Heart left ventricle (tissue), 16 donors: ENCODE data around the gene ZNF17. TPM values are rescaled to one million over a fixed set of nuclear protein-coding genes. Genes with fewer than 3 reads are reported as not detected.
A peak's percentile ranks its signal among the peaks of the same experiment; 100 is the strongest.
"Not testable (repeated sequence)": the region's sequence is repeated elsewhere in the genome, so short reads cannot be mapped to it uniquely, and the experiment has no call there.

Experiments
- ATAC-seq, 4 donors: fragments of 200-7000 bp; cut with Tn5 transposase; one replicate each; pipeline ENCODE4 v1.9.1; 2020 to 2022; ENCODE audit warnings: moderate library complexity in 4 of 4, mild to moderate bottlenecking in 3 of 4, moderate number of reproducible peaks in 1 of 4
- DNase-seq, 5 donors: peaks; one replicate each; pipeline ENCODE4 v3.0.0-alpha.2; 2020
- H3K27ac ChIP-seq, 12 donors: fragments of 200-600 bp; sonication (generic) in 4 of 12; one replicate each; pipeline versions ENCODE4 v1.5.0 to v1.8.0; 2016 to 2022; ENCODE audit warnings: mild to moderate bottlenecking in 2 of 12
- H3K27me3 ChIP-seq, 9 donors: fragments of 200-600 bp; sonication (generic) in 2 of 9; one replicate each; pipeline versions ENCODE4 v1.5.1 to v1.8.0; 2016 to 2022; ENCODE audit warnings: mild to moderate bottlenecking in 3 of 9
- H3K36me3 ChIP-seq, 9 donors: fragments of 200-600 bp; sonication (generic) in 2 of 9; one replicate each; pipeline versions ENCODE4 v1.5.0 to v1.8.0; 2018 to 2022; ENCODE audit warnings: mild to moderate bottlenecking in 2 of 9
- H3K4me1 ChIP-seq, 12 donors: fragments of 200-600 bp; sonication (generic) in 4 of 12; one replicate each; pipeline versions ENCODE4 v1.5.0 to v1.8.0; 2016 to 2022; ENCODE audit warnings: mild to moderate bottlenecking in 3 of 12
- H3K4me3 ChIP-seq, 12 donors: fragments of 200-600 bp; sonication (generic) in 4 of 12; one replicate each; pipeline versions ENCODE4 v1.5.0 to v1.8.0; 2017 to 2022; ENCODE audit warnings: mild to moderate bottlenecking in 9 of 12, moderate library complexity in 4 of 12
- H3K9me3 ChIP-seq, 12 donors: fragments of 200-600 bp; sonication (generic) in 4 of 12; one replicate each; pipeline versions ENCODE4 v1.5.0 to v1.8.0; 2016 to 2022; ENCODE audit warnings: mild to moderate bottlenecking in 1 of 12
- POLR2A ChIP-seq, 2 donors: fragments of 450-650 bp; IDR thresholded peaks; one replicate each; pipeline ENCODE4 v1.6.1; 2017; ENCODE audit warnings: antibody characterized with exemption in 2 of 2, mild to moderate bottlenecking in 2 of 2, moderate library complexity in 2 of 2
- WGBS, 4 donors: extraction: QIAGEN DNeasy Blood & Tissue Kit in 2 of 4; methylation state at CpG; one replicate each; pipeline versions ENCODE4 v1.1.5 to v1.1.7; 2013 to 2018; 5-methylcytosine and 5-hydroxymethylcytosine counted together
- intact Hi-C, 10 donors: fragments of 100-400 bp; cut with DNase I; formaldehyde crosslinking; loops; one replicate each; pipeline versions ENCODE4 v1.11.1 to v1.14.2; 2022
- polyA plus RNA-seq, 2 donors: library from polyadenylated mRNA; stranded (reverse); fragments of 200-250 nt; gene quantifications; one replicate each; pipeline ENCODE4 v1.2.3, GENCODE V29; 2013
- total RNA-seq, 9 donors: library from RNA; depleted of rRNA in 2 of 9; stranded (reverse); fragments of >200 nt in 2 of 9; fragmentation: NEBNext Ultra II Directional in 3 of 9; extraction: Animal tissue kit (Norgen Biotek cat#: 25700) in 3 of 9; gene quantifications; one replicate each; pipeline versions ENCODE4 v1.1.0 to v1.2.4, GENCODE V29; 2016 to 2023
- TF ChIP-seq, protein P1 (sequence below), 12 donors: fragments of 200-600 bp; sonication (generic) in 4 of 12; IDR thresholded peaks; one replicate each; pipeline versions ENCODE4 v1.5.0 to v1.8.0; 2018 to 2022; ENCODE audit warnings: antibody characterized with exemption in 12 of 12, mild to moderate bottlenecking in 5 of 12
- donor health status: ischemic (EF 13 %, LVEDD 7.1; RV severe dilation, severe dysfunction).
- donor health status: healthy with polysubstance abuse.
- donor health status: DM: no; HTN: yes; CAD: no.
- donor health status: DM: no; HTN: no; CAD: no.
- donor health status: ischemic (EF 25% LVEDD 6.9; RV normal size, moderate dysfunction).
- donor health status: ischemic (EF 25% LVEDD 5.7; RV mildly dilated, moderate dysfunction).
- donor health status: healthy.
- donor health status: DM: yes; HTN: yes; CAD: no.
- donor health status: ischemic (EF 35%, LVEDD 5.7; RV mildly dilated, moderate dysfunction).
- donor health status: nonischemic (EF 11% LVEDD 7.7; RV severe dilation, severe dysfunction).
- donor health status: DM: yes; HTN: yes; CAD: no.
- donor health status: PGD.
- donor health status: ischemic (EF 29% LVEDD 5.4; RV normal size, mild dysfunction).
- donor health status: nonischemic (EF 23%, LVEDD 6.1; RV moderate dilation, normal function).

ZNF17 gene
- total and polyA plus RNA-seq, 11 donors = 3.2 to 13.5 (median 8.8) TPM

DNA sequence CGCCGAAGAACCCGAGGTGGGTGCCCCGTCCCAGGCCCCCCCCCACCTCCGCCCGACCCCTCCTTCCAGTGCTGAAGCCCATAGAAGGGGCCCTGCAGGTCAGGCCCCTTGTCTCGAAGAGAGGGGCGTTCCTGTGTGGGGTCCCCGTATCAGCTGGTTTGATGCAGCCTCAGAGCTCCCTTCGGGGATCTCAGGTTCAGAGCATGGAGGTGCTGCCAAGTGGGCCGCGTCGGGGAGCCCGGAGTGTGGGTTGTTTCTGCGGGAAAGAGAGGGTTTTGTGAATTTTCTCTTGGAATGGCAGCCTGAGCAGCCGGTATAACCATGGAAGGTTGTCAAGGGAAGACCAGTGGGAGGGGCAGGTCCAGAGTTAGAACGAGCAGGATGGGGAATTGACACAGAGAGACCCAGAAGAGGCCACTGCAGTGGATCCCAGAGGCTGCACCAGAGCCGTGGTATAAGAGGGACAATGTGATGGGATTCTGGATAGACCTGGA is 47.2 kb upstream of the ZNF17 start:
- no peak for TF ChIP-seq POLR2A (IDR thresholded peaks at IDR 0.05)
- TF ChIP-seq, protein P1, sequence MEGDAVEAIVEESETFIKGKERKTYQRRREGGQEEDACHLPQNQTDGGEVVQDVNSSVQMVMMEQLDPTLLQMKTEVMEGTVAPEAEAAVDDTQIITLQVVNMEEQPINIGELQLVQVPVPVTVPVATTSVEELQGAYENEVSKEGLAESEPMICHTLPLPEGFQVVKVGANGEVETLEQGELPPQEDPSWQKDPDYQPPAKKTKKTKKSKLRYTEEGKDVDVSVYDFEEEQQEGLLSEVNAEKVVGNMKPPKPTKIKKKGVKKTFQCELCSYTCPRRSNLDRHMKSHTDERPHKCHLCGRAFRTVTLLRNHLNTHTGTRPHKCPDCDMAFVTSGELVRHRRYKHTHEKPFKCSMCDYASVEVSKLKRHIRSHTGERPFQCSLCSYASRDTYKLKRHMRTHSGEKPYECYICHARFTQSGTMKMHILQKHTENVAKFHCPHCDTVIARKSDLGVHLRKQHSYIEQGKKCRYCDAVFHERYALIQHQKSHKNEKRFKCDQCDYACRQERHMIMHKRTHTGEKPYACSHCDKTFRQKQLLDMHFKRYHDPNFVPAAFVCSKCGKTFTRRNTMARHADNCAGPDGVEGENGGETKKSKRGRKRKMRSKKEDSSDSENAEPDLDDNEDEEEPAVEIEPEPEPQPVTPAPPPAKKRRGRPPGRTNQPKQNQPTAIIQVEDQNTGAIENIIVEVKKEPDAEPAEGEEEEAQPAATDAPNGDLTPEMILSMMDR (IDR thresholded peaks at IDR 0.05) = no peak

DNA sequence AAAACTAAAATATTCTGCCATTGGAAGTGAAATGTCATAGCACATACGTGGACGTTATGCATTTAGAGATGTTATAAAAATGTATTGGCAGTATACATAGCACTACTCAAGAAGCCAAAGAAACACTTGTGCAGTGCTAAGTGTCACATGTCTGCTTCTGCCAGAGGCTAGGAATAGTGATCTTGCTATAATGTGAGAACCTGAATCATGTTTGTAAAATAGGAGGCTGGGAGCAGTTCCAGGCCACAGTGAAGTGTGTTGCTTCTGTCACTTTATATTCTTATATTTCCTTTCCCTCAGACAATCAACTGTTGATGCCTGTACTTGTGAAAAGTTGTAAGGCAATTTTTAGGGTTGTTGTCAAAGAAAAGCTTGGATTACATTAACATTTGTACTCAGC is 44.2 kb upstream of the ZNF17 start:
- peaks cover 0 to 29% (median 17%) of the 10 kb centered on the region in 12 donors for H3K4me1 ChIP-seq
- TF ChIP-seq, protein P1 (IDR thresholded peaks at IDR 0.05) = no peak
- H3K4me3 ChIP-seq = no peak overlapping the region
- intact Hi-C loops = no loop called here
- WGBS, 4 donors = 83 to 95% (median 87%) methylated on average over 2 of the region's 2 CpGs
- no peak overlapping the region for H3K27ac ChIP-seq
- no peaks in the 10 kb centered on the region for H3K9me3 ChIP-seq
- no peaks in the 10 kb centered on the region for H3K27me3 ChIP-seq
- DNase-seq (no peak), ATAC-seq (no peak)
- peaks cover 0 to 28% (median 4%) of the 10 kb centered on the region in 9 donors for H3K36me3 ChIP-seq

More for the DNA sequence above, 47.2 kb upstream of the ZNF17 start:
- no peaks in the 10 kb centered on the region for H3K27me3 ChIP-seq
- H3K27ac ChIP-seq = peak overlapping the region; percentile 83 to 98 (median 94)
- peaks cover 0 to 31% (median 8%) of the 10 kb centered on the region in 9 donors for H3K36me3 ChIP-seq
- DNase-seq (no peak), ATAC-seq (peak in 3 of 4 donors; percentile 1 to 14 (median 2))
- H3K4me1 ChIP-seq = peaks cover 0 to 37% (median 20%) of the 10 kb centered on the region in 12 donors
- H3K4me3 ChIP-seq = peak overlapping the region; percentile 62 to 97 (median 82)
- WGBS, 4 donors = 1 to 2% (median 1%) methylated on average over 12 to 18 of the region's 18 CpGs
- intact Hi-C loops = loop anchor here in 5 of 10 donors (1.0 to 5.0 kb wide), 4 partner anchors 12 to 81 kb away; partner anchors contain the start of genes ZNF543 (in 2 of the 5), ZNF304 (in 1 of the 5), ZNF460 (in 1 of the 5) and ZNF548 (in 1 of the 5)
- H3K9me3 ChIP-seq = peaks cover 0 to 26% (median 0%) of the 10 kb centered on the region in 12 donors

DNA sequence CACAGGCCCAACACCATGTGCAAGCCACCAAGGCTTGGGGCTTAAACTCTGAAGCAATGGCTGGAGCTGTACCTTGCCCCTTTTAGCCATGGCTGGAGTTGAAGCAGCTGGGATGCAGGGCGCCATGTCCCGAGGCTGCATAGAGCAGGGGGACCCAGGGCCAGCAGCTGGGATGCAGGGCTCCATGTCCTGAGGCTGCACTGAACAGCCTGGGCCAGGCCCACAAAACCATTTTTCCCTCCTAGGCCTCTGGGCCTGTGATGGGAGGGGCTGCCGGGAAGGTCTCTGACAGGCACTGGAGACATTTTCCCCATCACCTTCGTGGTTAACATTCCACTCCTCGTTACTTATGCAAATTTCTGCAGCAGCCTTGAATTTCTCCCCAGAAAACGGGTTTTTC is 36.8 kb upstream of the ZNF17 start:
- intact Hi-C loops = no loop called here
- WGBS, 4 donors = 96 to 99% (median 98%) methylated on average over 6 of the region's 6 CpGs
- H3K9me3 ChIP-seq = peaks cover 0 to 60% (median 20%) of the 10 kb centered on the region in 12 donors

DNA sequence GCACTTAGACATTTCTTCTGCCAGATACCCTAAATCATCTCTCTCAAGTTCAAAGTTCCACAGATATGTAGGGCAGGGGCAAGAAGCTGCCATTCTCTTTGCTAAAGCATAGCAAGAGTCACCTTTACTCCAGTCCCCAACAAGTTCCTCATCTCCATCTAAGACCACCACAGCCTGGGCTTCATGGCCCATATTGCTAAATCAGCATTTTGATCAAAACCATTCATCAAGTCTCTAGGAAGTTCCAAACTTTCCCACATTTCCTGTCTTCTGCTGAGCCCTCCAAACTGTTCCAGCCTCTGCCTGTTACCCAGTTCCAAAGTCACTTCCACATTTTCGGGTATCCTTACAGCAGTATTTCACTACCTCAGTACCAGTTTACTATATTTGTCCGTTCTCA is 36.3 kb upstream of the ZNF17 start:
- ATAC-seq, H3K4me1 ChIP-seq, H3K4me3 ChIP-seq, DNase-seq, H3K27me3 ChIP-seq, H3K27ac ChIP-seq, intact Hi-C loops: not testable (repeated sequence)
- 91 to 99% (median 97%) methylated on average over 2 of the region's 2 CpGs for WGBS, 4 donors
- H3K9me3 ChIP-seq = peaks cover 0 to 64% (median 20%) of the 10 kb centered on the region in 12 donors
- H3K36me3 ChIP-seq = peaks cover 7 to 81% (median 60%) of the 10 kb centered on the region in 9 donors

More for the DNA sequence above, 36.8 kb upstream of the ZNF17 start:
- DNase-seq (no peak), ATAC-seq (no peak)
- TF ChIP-seq POLR2A (IDR thresholded peaks at IDR 0.05) = no peak
- TF ChIP-seq, protein P1 (IDR thresholded peaks at IDR 0.05) = no peak
- H3K27ac ChIP-seq = no peak overlapping the region
- no peaks in the 10 kb centered on the region for H3K27me3 ChIP-seq
- no peak overlapping the region for H3K4me3 ChIP-seq
- H3K36me3 ChIP-seq = peaks cover 7 to 81% (median 60%) of the 10 kb centered on the region in 9 donors
- H3K4me1 ChIP-seq = no peaks in the 10 kb centered on the region
